ENCODE data around the gene SLC38A9. TPM values are rescaled to one million over a fixed set of nuclear protein-coding genes. Genes with fewer than 3 reads are reported as not detected.
A peak's percentile ranks its signal among the peaks of the same experiment; 100 is the strongest.
"Not testable (repeated sequence)": the region's sequence is repeated elsewhere in the genome, so short reads cannot be mapped to it uniquely, and the experiment has no call there.

The SLC38A9 gene, protein sequence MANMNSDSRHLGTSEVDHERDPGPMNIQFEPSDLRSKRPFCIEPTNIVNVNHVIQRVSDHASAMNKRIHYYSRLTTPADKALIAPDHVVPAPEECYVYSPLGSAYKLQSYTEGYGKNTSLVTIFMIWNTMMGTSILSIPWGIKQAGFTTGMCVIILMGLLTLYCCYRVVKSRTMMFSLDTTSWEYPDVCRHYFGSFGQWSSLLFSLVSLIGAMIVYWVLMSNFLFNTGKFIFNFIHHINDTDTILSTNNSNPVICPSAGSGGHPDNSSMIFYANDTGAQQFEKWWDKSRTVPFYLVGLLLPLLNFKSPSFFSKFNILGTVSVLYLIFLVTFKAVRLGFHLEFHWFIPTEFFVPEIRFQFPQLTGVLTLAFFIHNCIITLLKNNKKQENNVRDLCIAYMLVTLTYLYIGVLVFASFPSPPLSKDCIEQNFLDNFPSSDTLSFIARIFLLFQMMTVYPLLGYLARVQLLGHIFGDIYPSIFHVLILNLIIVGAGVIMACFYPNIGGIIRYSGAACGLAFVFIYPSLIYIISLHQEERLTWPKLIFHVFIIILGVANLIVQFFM
- 30.0 TPM for polyA plus RNA-seq (2013, experiment 1 of 2)
- 27.3 TPM for polyA plus RNA-seq (2013, experiment 2 of 2)

DNA sequence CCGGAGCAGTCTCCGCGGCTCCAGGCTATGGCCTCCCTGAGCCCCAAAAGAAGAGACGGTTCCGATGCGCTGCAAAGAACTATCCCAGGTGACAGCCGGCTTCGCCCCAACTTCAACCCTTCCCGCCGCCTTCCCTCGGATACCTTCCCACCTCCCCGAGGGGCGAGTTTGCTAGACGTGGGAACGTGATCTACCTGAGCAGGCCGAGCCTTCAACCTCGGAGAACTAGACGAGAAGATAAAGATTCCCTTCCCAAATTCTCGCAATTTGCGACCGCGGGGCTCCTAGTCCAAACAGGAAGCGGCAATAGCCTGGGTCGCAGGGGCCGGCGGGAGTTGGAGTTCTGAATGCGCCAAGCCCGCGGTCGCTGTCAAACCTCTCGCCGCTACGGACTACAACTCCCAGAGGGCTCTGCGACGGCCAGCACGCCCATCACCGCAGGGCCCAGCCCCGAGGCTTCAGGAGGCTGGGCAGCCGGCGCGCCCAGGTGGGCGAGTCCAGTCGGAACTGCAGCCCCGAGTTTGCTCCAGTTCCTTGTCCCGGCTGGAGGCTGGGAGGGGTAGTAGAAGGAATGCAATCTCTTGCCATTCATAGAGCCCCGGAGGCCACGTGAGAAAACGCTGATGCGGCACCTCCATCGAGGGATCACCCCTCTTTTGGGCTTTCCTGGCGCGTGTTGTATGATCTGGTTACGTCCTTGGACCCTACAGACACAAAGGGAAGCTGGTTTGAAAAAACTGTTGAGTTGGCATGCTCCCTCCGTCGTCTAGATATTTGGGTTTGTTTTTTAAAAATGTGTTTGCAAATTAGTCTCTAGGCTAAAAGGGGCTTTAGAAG, at the start of gene SLC38A9:
Gene SLC38A9, minus strand, starts transcription at position 302 of the 837 bp plus-strand sequence. CDS start 14,366 bp downstream, outside the sequence.
- H3K9me3 ChIP-seq (ENCODE audit: insufficient read depth, low read depth, low read length): no peaks in the 10 kb centered on the region
- H3K9ac ChIP-seq (ENCODE audit: low read depth, low read length): peak within 1 kb of the TSS; percentile 85
- peaks cover 3% of the 10 kb centered on the region; the same call in 1 of the 2 replicates for H3K4me1 ChIP-seq (ENCODE audit: insufficient read depth, low read length)
- no peaks in the 10 kb centered on the region for H3K27me3 ChIP-seq (ENCODE audit: insufficient read depth, low read length)
- peak within 1 kb of the TSS; percentile 93 for H3K4me3 ChIP-seq (ENCODE audit: low read length)
- peak within 1 kb of the TSS; percentile 72 for H3K27ac ChIP-seq (ENCODE audit: low read depth, low read length)
- WGBS: under 1% methylated on average over 55 of the region's 55 CpGs
- H3K36me3 ChIP-seq (ENCODE audit: insufficient read depth, low read length): peaks cover 19% of the 10 kb centered on the region

- not testable (repeated sequence) for H3K36me3 ChIP-seq (ENCODE audit: insufficient read depth, low read length); H3K4me1 ChIP-seq (ENCODE audit: insufficient read depth, low read length); H3K9me3 ChIP-seq (ENCODE audit: insufficient read depth, low read depth, low read length); H3K27me3 ChIP-seq (ENCODE audit: insufficient read depth, low read length); H3K4me3 ChIP-seq (ENCODE audit: low read length); H3K27ac ChIP-seq (ENCODE audit: low read depth, low read length); H3K9ac ChIP-seq (ENCODE audit: low read depth, low read length)
- whole genome bisulfite sequencing: 97% methylated on average over 7 of the region's 7 CpGs
These were observed 49.6 kb upstream of the SLC38A9 start for GRCh38 chr5:55761721-55762120.

DNA sequence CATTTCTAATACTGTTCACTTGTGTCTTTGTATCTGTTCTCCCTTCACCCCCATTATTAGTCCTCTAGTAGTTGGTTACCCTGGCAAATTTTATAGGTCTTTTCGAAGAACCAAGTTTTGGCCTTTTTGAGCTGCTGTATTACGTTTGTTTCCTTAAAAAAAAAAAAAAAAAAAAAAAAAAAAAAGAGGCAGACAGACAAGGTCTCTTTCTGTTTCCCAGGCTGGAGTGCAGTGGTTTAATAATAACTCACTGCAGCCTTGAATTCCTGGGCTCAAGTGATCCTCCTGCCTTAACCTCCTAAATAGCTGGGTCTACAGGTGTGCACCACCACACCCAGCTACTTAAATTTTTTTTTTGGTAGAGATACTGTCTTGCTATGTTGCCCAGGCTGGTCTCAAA, 46.6 kb upstream of the SLC38A9 start:
- Histone ChIP-seq H3K27me3 (ENCODE audit: insufficient read depth, low read length) (no peaks in the 10 kb centered on the region), H3K9ac (ENCODE audit: low read depth, low read length) (no peak overlapping the region), H3K4me1 (ENCODE audit: insufficient read depth, low read length) (no peaks in the 10 kb centered on the region), H3K36me3 (ENCODE audit: insufficient read depth, low read length) (no peaks in the 10 kb centered on the region), H3K9me3 (ENCODE audit: insufficient read depth, low read depth, low read length) (no peaks in the 10 kb centered on the region), H3K4me3 (ENCODE audit: low read length) (no peak overlapping the region), H3K27ac (ENCODE audit: low read depth, low read length) (no peak overlapping the region)
- 100% methylated on average over 2 of the region's 2 CpGs for WGBS

DNA sequence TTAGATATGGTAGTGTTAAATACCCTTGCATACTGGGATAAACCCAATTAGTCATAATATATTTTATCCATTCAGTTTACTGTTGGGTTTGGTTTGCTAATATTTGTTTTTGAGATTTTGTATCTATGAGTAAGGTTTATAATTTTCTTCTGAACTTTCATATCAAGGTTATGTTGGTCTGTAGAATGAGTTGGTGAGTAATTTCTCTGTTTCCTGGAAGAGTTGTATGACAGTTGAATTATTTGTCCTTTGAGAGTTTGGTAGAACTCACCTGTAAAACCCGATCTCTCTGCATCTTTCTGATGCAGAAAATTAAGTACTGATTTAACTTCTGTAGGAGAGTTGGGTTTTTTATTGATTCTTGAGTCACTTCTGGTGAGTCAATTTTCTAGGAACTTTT, 46.1 kb upstream of the SLC38A9 start:
- Histone ChIP-seq H3K9me3 (ENCODE audit: insufficient read depth, low read depth, low read length) (no peaks in the 10 kb centered on the region), H3K4me1 (ENCODE audit: insufficient read depth, low read length) (no peaks in the 10 kb centered on the region), H3K9ac (ENCODE audit: low read depth, low read length) (no peak overlapping the region), H3K4me3 (ENCODE audit: low read length) (no peak overlapping the region), H3K27me3 (ENCODE audit: insufficient read depth, low read length) (no peaks in the 10 kb centered on the region), H3K27ac (ENCODE audit: low read depth, low read length) (no peak overlapping the region), H3K36me3 (ENCODE audit: insufficient read depth, low read length) (no peaks in the 10 kb centered on the region)
- WGBS: 92% methylated on average over 1 of the region's 1 CpG

GRCh38 chr5:55750499-55750898, 38.4 kb upstream of the SLC38A9 start:
- no peaks in the 10 kb centered on the region for H3K27me3 ChIP-seq (ENCODE audit: insufficient read depth, low read length)
- H3K4me3 ChIP-seq (ENCODE audit: low read length): no peak overlapping the region
- peaks cover 8% of the 10 kb centered on the region for H3K4me1 ChIP-seq (ENCODE audit: insufficient read depth, low read length)
- no peak overlapping the region for H3K27ac ChIP-seq (ENCODE audit: low read depth, low read length)
- H3K9me3 ChIP-seq (ENCODE audit: insufficient read depth, low read depth, low read length): no peaks in the 10 kb centered on the region
- no peaks in the 10 kb centered on the region for H3K36me3 ChIP-seq (ENCODE audit: insufficient read depth, low read length)
- 94% methylated on average over 2 of the region's 3 CpGs for WGBS
- H3K9ac ChIP-seq (ENCODE audit: low read depth, low read length): no peak overlapping the region

- H3K4me3 ChIP-seq (ENCODE audit: low read length): no peak overlapping the region
- no peak overlapping the region for H3K9ac ChIP-seq (ENCODE audit: low read depth, low read length)
- no peaks in the 10 kb centered on the region for H3K27me3 ChIP-seq (ENCODE audit: insufficient read depth, low read length)
- H3K4me1 ChIP-seq (ENCODE audit: insufficient read depth, low read length): peaks cover 8% of the 10 kb centered on the region
- no peak overlapping the region for H3K27ac ChIP-seq (ENCODE audit: low read depth, low read length)
- no peaks in the 10 kb centered on the region for H3K9me3 ChIP-seq (ENCODE audit: insufficient read depth, low read depth, low read length)
- no peaks in the 10 kb centered on the region for H3K36me3 ChIP-seq (ENCODE audit: insufficient read depth, low read length)
- WGBS: 71% methylated on average over 2 of the region's 3 CpGs
These were observed 37.9 kb upstream of the SLC38A9 start for GRCh38 chr5:55750063-55750462.

GRCh38 chr5:55749387-55749786, 37.3 kb upstream of the SLC38A9 start:
- no peaks in the 10 kb centered on the region for H3K27me3 ChIP-seq (ENCODE audit: insufficient read depth, low read length)
- H3K4me1 ChIP-seq (ENCODE audit: insufficient read depth, low read length): peaks cover 8% of the 10 kb centered on the region
- H3K9me3 ChIP-seq (ENCODE audit: insufficient read depth, low read depth, low read length): no peaks in the 10 kb centered on the region
- H3K9ac ChIP-seq (ENCODE audit: low read depth, low read length): no peak overlapping the region; the same call in 1 of the 2 replicates
- 73% methylated on average over 2 of the region's 2 CpGs for WGBS
- no peaks in the 10 kb centered on the region for H3K36me3 ChIP-seq (ENCODE audit: insufficient read depth, low read length)
- H3K4me3 ChIP-seq (ENCODE audit: low read length): no peak overlapping the region
- no peak overlapping the region for H3K27ac ChIP-seq (ENCODE audit: low read depth, low read length)

DNA sequence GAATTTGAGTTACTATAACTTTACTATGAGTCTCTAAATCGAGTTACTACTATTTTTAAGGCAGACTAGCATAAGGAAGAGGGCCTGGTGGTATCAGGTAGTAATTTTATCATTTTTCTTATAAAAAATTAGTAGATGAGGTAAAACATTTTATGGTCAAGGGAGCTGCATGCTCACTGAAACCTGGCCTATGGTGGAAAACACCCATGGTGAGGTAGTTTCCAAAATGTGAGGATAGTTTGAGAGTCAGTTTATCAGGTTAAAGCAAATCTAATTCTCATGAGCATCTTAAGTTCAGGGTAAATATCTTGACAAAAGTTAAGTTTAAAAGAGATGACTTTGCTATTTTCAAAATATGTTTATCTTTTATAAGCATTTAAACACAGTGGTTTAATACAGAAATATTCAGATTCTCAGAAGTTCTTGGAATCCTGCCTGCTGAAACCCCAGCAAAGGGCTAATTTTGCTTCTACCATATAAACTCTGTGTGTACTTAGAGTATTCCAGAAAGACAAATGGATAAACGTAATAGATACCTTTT, 35.7 kb upstream of the SLC38A9 start:
- 83% methylated on average over 1 of the region's 2 CpGs for WGBS
- H3K9ac ChIP-seq (ENCODE audit: low read depth, low read length): no peak overlapping the region
- no peak overlapping the region for H3K27ac ChIP-seq (ENCODE audit: low read depth, low read length)
- H3K36me3 ChIP-seq (ENCODE audit: insufficient read depth, low read length): no peaks in the 10 kb centered on the region
- H3K27me3 ChIP-seq (ENCODE audit: insufficient read depth, low read length): no peaks in the 10 kb centered on the region
- H3K9me3 ChIP-seq (ENCODE audit: insufficient read depth, low read depth, low read length): no peaks in the 10 kb centered on the region
- H3K4me1 ChIP-seq (ENCODE audit: insufficient read depth, low read length): peaks cover 9% of the 10 kb centered on the region
- no peak overlapping the region for H3K4me3 ChIP-seq (ENCODE audit: low read length)

GRCh38 chr5:55742778-55743177, 30.7 kb upstream of the SLC38A9 start:
- H3K9me3 ChIP-seq (ENCODE audit: insufficient read depth, low read depth, low read length): no peaks in the 10 kb centered on the region
- 91% methylated on average over 3 of the region's 3 CpGs for WGBS
- no peaks in the 10 kb centered on the region for H3K36me3 ChIP-seq (ENCODE audit: insufficient read depth, low read length)
- no peaks in the 10 kb centered on the region for H3K27me3 ChIP-seq (ENCODE audit: insufficient read depth, low read length)
- H3K4me3 ChIP-seq (ENCODE audit: low read length): no peak overlapping the region
- no peak overlapping the region for H3K27ac ChIP-seq (ENCODE audit: low read depth, low read length)
- peaks cover 5% of the 10 kb centered on the region; the same call in 1 of the 2 replicates for H3K4me1 ChIP-seq (ENCODE audit: insufficient read depth, low read length)
- H3K9ac ChIP-seq (ENCODE audit: low read depth, low read length): no peak overlapping the region

GRCh38 chr5:55737793-55738192, 25.7 kb upstream of the SLC38A9 start, which contains the start of gene DDX4:
Gene DDX4, plus strand, starts transcription at chr5:55738061. Its CDS starts 903 bp downstream, at chr5:55738964.
- Histone ChIP-seq H3K27me3 (ENCODE audit: insufficient read depth, low read length) (no peaks in the 10 kb centered on the region), H3K4me3 (ENCODE audit: low read length) (no peak within 1 kb of the TSS), H3K27ac (ENCODE audit: low read depth, low read length) (no peak within 1 kb of the TSS), H3K9ac (ENCODE audit: low read depth, low read length) (no peak within 1 kb of the TSS), H3K36me3 (ENCODE audit: insufficient read depth, low read length) (no peaks in the 10 kb centered on the region), H3K9me3 (ENCODE audit: insufficient read depth, low read depth, low read length) (no peaks in the 10 kb centered on the region), H3K4me1 (ENCODE audit: insufficient read depth, low read length) (peaks cover 3% of the 10 kb centered on the region; the same call in 1 of the 2 replicates)
- 94% methylated on average over 31 of the region's 31 CpGs for WGBS
